Caco-2 (cell line): ENCODE data around the gene CLDN19. TPM values are rescaled to one million over a fixed set of nuclear protein-coding genes. Genes with fewer than 3 reads are reported as not detected.
A peak's percentile ranks its signal among the peaks of the same experiment; 100 is the strongest.

ENCODE experiments used
- BruUV-seq: library from RNA; stranded (reverse); fragments of 400-500 nt; replicated peaks from 2 replicates; lab custom pipeline; 2021; lab: Mats Ljungman, UMichigan
- CTCF ChIA-PET: fragments of 300-600 bp; sonication (Branson Sonifier 250); formaldehyde crosslinking; loops from one replicate; lab custom pipeline; 2022; ENCODE audit warnings: antibody characterized with exemption; lab: Charles Lee
- POLR2A ChIA-PET: fragments of 300-600 bp; sonication (Branson Sonifier 250); formaldehyde crosslinking; loops from one replicate; lab custom pipeline; 2022; ENCODE audit warnings: antibody characterized with exemption; lab: Charles Lee
- DNase-seq, 2 experiments: peaks; one replicate each; pipeline versions ENCODE4 v3.0.0 to v3.0.0-alpha.2; 2020 to 2022
- H3K27me3 ChIP-seq: replicated peaks from 2 replicates; pipeline ENCODE4 v1.6.0; 2011; ENCODE audit warnings: low read length; ENCODE audit not compliant: control insufficient read depth, insufficient read depth
- H3K36me3 ChIP-seq: 2 replicates; pipeline ENCODE4 v1.5.1; 2011; ENCODE audit warnings: low read length; ENCODE audit not compliant: control insufficient read depth, insufficient read depth
- H3K4me1 ChIP-seq: fragments of 250-450 bp; sonication (Bioruptor Pico); 2 replicates; pipeline ENCODE4 v1.5.1; 2020; ENCODE audit warnings: mild to moderate bottlenecking
- H3K4me3 ChIP-seq: 2 replicates; pipeline ENCODE4 v1.5.1; 2011; ENCODE audit warnings: low read depth, mild to moderate bottlenecking, control low read depth, low read length
- H3K9me3 ChIP-seq: fragments of 250-450 bp; sonication (Bioruptor Pico); 2 replicates; pipeline ENCODE4 v1.5.1; 2020; ENCODE audit warnings: mild to moderate bottlenecking, moderate library complexity
- H3K27ac Mint-ChIP-seq: one replicate; pipeline ENCODE4 v1.8.0; 2022; ENCODE audit warnings: mixed read lengths; ENCODE audit not compliant: unreplicated experiment
- H3K27me3 Mint-ChIP-seq: one replicate; pipeline ENCODE4 v1.8.0; 2022; ENCODE audit warnings: mixed read lengths; ENCODE audit not compliant: insufficient read depth, unreplicated experiment
- H3K36me3 Mint-ChIP-seq: one replicate; pipeline ENCODE4 v1.8.0; 2022; ENCODE audit warnings: mild to moderate bottlenecking, mixed read lengths; ENCODE audit not compliant: insufficient read depth, unreplicated experiment
- H3K4me1 Mint-ChIP-seq: one replicate; pipeline ENCODE4 v1.8.0; 2022; ENCODE audit warnings: low read depth, mixed read lengths; ENCODE audit not compliant: unreplicated experiment
- H3K4me3 Mint-ChIP-seq: one replicate; pipeline ENCODE4 v1.8.0; 2022; ENCODE audit warnings: mild to moderate bottlenecking, moderate library complexity, mixed read lengths; ENCODE audit not compliant: unreplicated experiment
- H3K9me3 Mint-ChIP-seq: one replicate; pipeline ENCODE4 v1.8.0; 2022; ENCODE audit warnings: mixed read lengths; ENCODE audit not compliant: unreplicated experiment
- CTCF ChIP-seq, 2 experiments: fragments of 200-600 bp in 1 of 2; IDR thresholded peaks; 1 replicate in 1 of 2; 2 replicates in 1 of 2; pipeline versions ENCODE4 v1.5.1 to v1.8.0; 2011 to 2022; ENCODE audit warnings: antibody characterized with exemption in 1 of 2, control low read depth in 1 of 2, inconsistent platforms in 1 of 2, low read depth in 1 of 2, low read length in 1 of 2, mild to moderate bottlenecking in 1 of 2, moderate library complexity in 1 of 2; ENCODE audit not compliant: insufficient read depth in 1 of 2, severe bottlenecking in 1 of 2, unreplicated experiment in 1 of 2
- intact Hi-C: fragments of 100-400 bp; cut with micrococcal nuclease; formaldehyde crosslinking; loops from one replicate; pipeline ENCODE4 v1.10.0; 2022; ENCODE audit not compliant: unreplicated experiment
- total RNA-seq: library from RNA; stranded (reverse); gene quantifications from 2 replicates; pipeline ENCODE4 v1.2.3, GENCODE V29; 2022

Gene CLDN19
- total RNA-seq, 1 experiment from 2014 or later, result 4.0 TPM

DNA sequence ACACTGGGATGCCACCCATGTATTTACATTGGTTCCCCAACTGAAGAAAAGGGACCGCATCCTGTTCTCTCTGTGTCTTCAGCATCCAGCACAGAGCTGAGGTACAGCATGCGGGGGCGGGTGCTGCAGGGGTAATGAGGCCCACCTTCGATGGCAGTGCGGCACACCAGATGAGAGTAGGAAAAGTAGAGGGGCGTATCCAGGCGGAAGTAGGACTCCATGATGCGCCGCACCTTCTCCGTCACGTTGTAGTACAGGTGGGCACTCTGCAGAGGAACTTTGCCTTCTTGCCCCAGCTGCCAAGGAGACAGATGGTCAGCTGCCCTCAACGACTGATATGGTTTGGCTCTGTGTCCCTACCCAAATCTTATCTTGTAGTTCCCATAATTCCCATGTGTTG lies 10.0 kb upstream of the CLDN19 start:
- no peak for DNase-seq
- Mint-ChIP-seq H3K36me3 (peaks cover 21% of the 10 kb centered on the region), H3K27me3 (no peaks in the 10 kb centered on the region), H3K9me3 (peaks cover 10% of the 10 kb centered on the region), H3K4me1 (no peaks in the 10 kb centered on the region), H3K4me3 (no peak overlapping the region), H3K27ac (no peak overlapping the region)
- POLR2A ChIA-PET, result no interaction called here
- intact Hi-C loops, result no loop called here
- Histone ChIP-seq H3K4me3 (no peak overlapping the region), H3K36me3 (no peaks in the 10 kb centered on the region), H3K9me3 (no peaks in the 10 kb centered on the region), H3K27me3 (no peaks in the 10 kb centered on the region), H3K4me1 (no peaks in the 10 kb centered on the region)
- no TSS peak for BruUV-seq
- TF ChIP-seq CTCF (IDR thresholded peaks at IDR 0.05; ENCODE audit: insufficient read depth in 1 of 2, low read depth in 1 of 2, low read length in 1 of 2, severe bottlenecking in 1 of 2, unreplicated experiment in 1 of 2), result no peak
- CTCF ChIA-PET, result no interaction called here

DNA sequence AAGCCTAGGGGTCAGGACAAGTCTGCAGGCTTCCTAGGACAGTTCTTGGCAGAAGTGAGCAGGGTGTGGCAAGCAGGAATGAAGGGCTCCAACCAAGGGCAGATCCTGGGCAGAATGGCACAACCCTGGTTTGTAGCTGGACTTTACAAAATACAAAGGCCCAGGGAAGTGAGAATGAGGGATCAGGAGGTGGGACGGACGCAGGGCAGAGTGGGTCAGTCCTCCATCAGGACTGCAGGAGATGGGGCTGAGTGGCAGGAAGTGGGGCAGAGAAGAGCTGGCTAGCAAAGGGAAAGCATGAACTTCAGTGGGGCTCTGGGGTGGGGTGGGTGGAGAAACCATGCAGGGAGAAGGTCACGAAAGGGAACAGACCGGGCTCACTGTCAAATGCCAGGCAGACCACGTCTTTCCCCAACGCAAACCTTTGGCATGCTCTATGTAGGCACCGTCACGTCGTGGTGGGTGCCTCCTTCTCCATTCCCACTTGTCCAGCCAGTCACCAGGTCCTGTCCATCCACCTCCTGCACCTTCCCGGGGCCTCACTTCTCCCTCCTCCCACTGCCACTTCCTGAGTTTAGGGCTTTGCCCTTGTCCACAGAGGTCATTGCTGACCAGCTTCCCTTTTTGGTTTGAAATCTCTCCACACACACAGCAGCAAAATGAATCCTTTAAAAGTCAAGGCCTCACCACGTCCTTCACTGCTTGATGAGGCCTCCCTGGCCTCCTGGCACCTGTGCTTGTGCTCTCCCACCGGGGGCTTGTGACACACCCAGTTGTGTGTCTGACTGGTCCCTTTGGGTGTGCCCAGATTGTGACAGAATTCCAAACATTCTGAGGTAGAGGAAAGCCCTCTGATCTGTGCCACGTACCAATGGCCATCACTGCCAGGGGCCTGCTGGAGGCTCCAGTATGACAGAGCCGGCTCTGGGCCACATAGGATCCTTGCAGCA lies 8.7 kb upstream of the CLDN19 start:
- no peak overlapping the region for H3K4me3 Mint-ChIP-seq
- Histone ChIP-seq H3K4me3 (no peak overlapping the region), H3K4me1 (no peaks in the 10 kb centered on the region), H3K9me3 (no peaks in the 10 kb centered on the region), H3K27me3 (no peaks in the 10 kb centered on the region), H3K36me3 (no peaks in the 10 kb centered on the region)
- ChIA-PET CTCF (no interaction called here), POLR2A (no interaction called here)
- H3K27me3 Mint-ChIP-seq, result no peaks in the 10 kb centered on the region
- no peak overlapping the region for H3K27ac Mint-ChIP-seq
- H3K9me3 Mint-ChIP-seq, result peaks cover 10% of the 10 kb centered on the region
- peaks cover 3% of the 10 kb centered on the region for H3K4me1 Mint-ChIP-seq
- peak in 1 of 2 experiments; percentile 19 for DNase-seq
- TF ChIP-seq CTCF (IDR thresholded peaks at IDR 0.05; ENCODE audit: insufficient read depth in 1 of 2, low read depth in 1 of 2, low read length in 1 of 2, severe bottlenecking in 1 of 2, unreplicated experiment in 1 of 2), result no peak
- no TSS peak for BruUV-seq
- intact Hi-C loops, result no loop called here
- H3K36me3 Mint-ChIP-seq, result peaks cover 14% of the 10 kb centered on the region

GRCh38 chr1:42748021-42748420 lies 8.0 kb upstream of the CLDN19 start:
- CTCF ChIA-PET, result no interaction called here
- no peak overlapping the region for H3K4me3 ChIP-seq
- intact Hi-C loops, result no loop called here
- Mint-ChIP-seq H3K36me3 (peaks cover 14% of the 10 kb centered on the region), H3K27me3 (no peaks in the 10 kb centered on the region), H3K27ac (no peak overlapping the region), H3K4me1 (peaks cover 9% of the 10 kb centered on the region), H3K4me3 (no peak overlapping the region), H3K9me3 (peaks cover 10% of the 10 kb centered on the region)
- no peaks in the 10 kb centered on the region for H3K4me1 ChIP-seq
- no TSS peak for BruUV-seq
- DNase-seq, result no peak
- no peaks in the 10 kb centered on the region for H3K36me3 ChIP-seq
- POLR2A ChIA-PET, result no interaction called here
- no peaks in the 10 kb centered on the region for H3K9me3 ChIP-seq
- TF ChIP-seq CTCF (IDR thresholded peaks at IDR 0.05; ENCODE audit: insufficient read depth in 1 of 2, low read depth in 1 of 2, low read length in 1 of 2, severe bottlenecking in 1 of 2, unreplicated experiment in 1 of 2), result no peak
- H3K27me3 ChIP-seq, result no peaks in the 10 kb centered on the region
